ENCODE data around the gene M1AP.

M1AP gene

GRCh38 chr2:74537140-74537539 is 111.0 kb downstream of the M1AP start:
- DNase-seq (ENCODE audit: insufficient read length, low spot score) (no peak), FAIRE-seq (no peak)
- TF ChIP-seq, protein P1, sequence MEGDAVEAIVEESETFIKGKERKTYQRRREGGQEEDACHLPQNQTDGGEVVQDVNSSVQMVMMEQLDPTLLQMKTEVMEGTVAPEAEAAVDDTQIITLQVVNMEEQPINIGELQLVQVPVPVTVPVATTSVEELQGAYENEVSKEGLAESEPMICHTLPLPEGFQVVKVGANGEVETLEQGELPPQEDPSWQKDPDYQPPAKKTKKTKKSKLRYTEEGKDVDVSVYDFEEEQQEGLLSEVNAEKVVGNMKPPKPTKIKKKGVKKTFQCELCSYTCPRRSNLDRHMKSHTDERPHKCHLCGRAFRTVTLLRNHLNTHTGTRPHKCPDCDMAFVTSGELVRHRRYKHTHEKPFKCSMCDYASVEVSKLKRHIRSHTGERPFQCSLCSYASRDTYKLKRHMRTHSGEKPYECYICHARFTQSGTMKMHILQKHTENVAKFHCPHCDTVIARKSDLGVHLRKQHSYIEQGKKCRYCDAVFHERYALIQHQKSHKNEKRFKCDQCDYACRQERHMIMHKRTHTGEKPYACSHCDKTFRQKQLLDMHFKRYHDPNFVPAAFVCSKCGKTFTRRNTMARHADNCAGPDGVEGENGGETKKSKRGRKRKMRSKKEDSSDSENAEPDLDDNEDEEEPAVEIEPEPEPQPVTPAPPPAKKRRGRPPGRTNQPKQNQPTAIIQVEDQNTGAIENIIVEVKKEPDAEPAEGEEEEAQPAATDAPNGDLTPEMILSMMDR (IDR thresholded peaks at IDR 0.05; ENCODE audit: insufficient read depth, missing control alignments), result no peak

DNA sequence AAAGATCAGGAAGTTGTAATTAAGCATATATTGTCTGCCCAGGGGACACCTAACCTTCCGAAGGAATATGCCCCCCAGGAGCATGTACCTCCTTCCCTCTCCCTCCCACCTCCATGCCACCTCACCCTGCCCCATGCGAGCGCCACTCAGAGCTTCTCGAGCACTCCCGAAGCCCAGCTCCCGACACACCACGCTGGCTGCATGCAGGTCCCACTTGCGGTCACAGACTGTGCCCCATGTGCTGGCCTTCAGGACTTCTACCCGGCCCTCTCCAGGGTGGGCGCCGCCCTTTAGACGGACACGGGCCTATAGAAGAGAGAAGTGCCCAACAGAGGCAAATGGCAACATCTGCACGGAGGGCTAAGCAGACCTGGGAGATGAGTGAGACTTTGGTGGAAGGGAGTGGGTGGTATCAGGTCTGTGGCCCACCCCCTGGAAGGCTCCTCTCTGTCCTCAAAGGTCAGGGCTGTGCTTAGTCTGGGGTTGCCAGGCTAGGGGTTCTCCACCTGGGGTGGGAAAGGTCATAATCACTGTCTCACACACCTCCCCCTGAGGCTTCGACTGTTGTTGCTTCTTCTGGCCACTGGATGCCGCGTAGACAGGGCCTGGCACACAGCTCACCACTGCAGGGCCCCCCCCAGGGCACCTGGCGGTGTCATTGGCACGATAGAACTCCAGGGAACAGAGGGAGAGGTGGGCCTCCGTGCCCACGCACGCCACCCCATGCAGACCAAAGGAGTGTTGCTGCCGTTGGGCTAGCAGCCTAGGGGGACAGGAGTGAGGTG is 111.8 kb downstream of the M1AP start:
- DNase-seq (ENCODE audit: insufficient read length, low spot score) (no peak), FAIRE-seq (no peak)
- TF ChIP-seq, protein P1 (IDR thresholded peaks at IDR 0.05; ENCODE audit: insufficient read depth, missing control alignments), result no peak

DNA sequence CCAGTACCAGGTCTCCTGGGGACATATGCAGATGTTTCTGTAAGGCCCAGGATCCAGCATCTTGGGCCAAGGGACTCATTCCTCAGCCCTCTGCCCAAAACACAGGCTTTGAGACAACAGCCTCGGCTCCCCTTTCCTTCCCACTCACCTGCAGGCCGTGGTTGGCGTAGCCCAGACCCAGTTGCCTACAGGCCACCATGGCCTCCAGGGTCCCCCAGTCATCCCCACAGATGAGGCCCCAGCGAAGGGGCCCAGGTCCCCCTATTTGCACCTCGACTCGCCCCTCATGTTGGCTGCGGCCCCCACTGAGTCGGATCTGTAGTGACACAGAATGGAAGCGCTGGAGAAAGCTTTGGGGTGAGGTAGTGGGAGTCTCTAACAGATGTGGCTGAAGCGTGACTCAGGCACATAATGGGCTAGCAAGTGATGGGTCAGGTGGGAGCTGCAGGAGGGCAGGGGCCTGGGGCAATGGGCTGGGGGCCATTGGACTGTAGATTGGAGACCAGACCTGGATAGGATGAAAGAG is 112.6 kb downstream of the M1AP start:
- TF ChIP-seq, protein P1 (IDR thresholded peaks at IDR 0.05; ENCODE audit: insufficient read depth, missing control alignments), result no peak
- no peak for FAIRE-seq
- DNase-seq (ENCODE audit: insufficient read length, low spot score), result no peak

GRCh38 chr2:74534411-74534810 is 113.7 kb downstream of the M1AP start:
- DNase-seq (ENCODE audit: insufficient read length, low spot score) (no peak), FAIRE-seq (no peak)
- TF ChIP-seq, protein P1 (IDR thresholded peaks at IDR 0.05; ENCODE audit: insufficient read depth, missing control alignments), result no peak

- DNase-seq (ENCODE audit: insufficient read length, low spot score) (no peak), FAIRE-seq (no peak)
- TF ChIP-seq, protein P1 (IDR thresholded peaks at IDR 0.05; ENCODE audit: insufficient read depth, missing control alignments), result no peak
Measured at GRCh38 chr2:74533464-74533863, 114.7 kb downstream of the M1AP start.

- TF ChIP-seq, protein P1 (IDR thresholded peaks at IDR 0.05; ENCODE audit: insufficient read depth, missing control alignments), result peak; percentile 61
- DNase-seq (ENCODE audit: insufficient read length, low spot score) (no peak), FAIRE-seq (no peak)
Measured at GRCh38 chr2:74532222-74532621, 115.9 kb downstream of the M1AP start.

- DNase-seq (ENCODE audit: insufficient read length, low spot score) (no peak), FAIRE-seq (no peak)
- TF ChIP-seq, protein P1 (IDR thresholded peaks at IDR 0.05; ENCODE audit: insufficient read depth, missing control alignments), result no peak
Measured at GRCh38 chr2:74531666-74532065, 116.5 kb downstream of the M1AP start.

Data from D721Med (cell line).